C4-2B (cell line): ENCODE measurements around the gene PARP12.

Experiments used
- ZFX ChIP-seq: fragments of 450-650 bp; IDR thresholded peaks from 2 replicates; pipeline ENCODE4 v1.6.1; 2017
- TF ChIP-seq, protein P1 (sequence below): fragments of 450-650 bp; conservative IDR thresholded peaks from 2 replicates; pipeline ENCODE4 v1.5.1; 2017; ENCODE audit warnings: mild to moderate bottlenecking

DNA sequence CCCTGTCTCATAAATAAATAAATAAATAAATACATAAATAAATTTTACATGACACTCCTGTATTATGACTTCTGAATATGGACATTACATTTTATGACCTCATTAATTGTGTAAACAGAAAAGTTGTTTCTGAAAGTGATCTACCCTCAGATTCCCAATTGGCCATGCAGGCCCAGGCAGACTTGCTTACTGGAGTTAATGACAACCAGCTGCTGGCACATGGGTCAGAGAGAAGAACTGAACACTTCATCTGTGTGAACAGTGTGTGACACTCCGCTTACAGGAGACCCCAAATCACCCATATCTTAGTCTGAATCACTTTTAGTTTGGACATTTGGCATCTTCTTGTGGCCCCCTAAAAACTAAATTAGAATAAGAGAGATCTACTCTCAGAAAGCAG is 31.4 kb downstream of the PARP12 start:
- TF ChIP-seq, protein P1, sequence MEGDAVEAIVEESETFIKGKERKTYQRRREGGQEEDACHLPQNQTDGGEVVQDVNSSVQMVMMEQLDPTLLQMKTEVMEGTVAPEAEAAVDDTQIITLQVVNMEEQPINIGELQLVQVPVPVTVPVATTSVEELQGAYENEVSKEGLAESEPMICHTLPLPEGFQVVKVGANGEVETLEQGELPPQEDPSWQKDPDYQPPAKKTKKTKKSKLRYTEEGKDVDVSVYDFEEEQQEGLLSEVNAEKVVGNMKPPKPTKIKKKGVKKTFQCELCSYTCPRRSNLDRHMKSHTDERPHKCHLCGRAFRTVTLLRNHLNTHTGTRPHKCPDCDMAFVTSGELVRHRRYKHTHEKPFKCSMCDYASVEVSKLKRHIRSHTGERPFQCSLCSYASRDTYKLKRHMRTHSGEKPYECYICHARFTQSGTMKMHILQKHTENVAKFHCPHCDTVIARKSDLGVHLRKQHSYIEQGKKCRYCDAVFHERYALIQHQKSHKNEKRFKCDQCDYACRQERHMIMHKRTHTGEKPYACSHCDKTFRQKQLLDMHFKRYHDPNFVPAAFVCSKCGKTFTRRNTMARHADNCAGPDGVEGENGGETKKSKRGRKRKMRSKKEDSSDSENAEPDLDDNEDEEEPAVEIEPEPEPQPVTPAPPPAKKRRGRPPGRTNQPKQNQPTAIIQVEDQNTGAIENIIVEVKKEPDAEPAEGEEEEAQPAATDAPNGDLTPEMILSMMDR = no peak
- no peak for TF ChIP-seq ZFX
